SJCRH30 (cell line): ENCODE measurements around the gene ABCD3. TPM values are rescaled to one million over a fixed set of nuclear protein-coding genes. Genes with fewer than 3 reads are reported as not detected.

ENCODE experiments used
- total RNA-seq: library from RNA; depleted of rRNA; stranded (reverse); fragments of >200 nt; shearing (Covaris generic); gene quantifications from 2 replicates; pipeline ENCODE4 v1.2.3, GENCODE V29; 2014; rRNA removed

Gene ABCD3
- total RNA-seq, 1 experiment from 2014 or later = 53.4 TPM

Other genes starting within 250 kb of the ABCD3 start
- 15.5 and 18.4 TPM in 2 replicates for gene ARHGAP29, start 180.8 kb upstream of the ABCD3 start, total RNA-seq
- 13.2 and 13.8 TPM in 2 replicates for gene F3, start 123.4 kb downstream of the ABCD3 start, total RNA-seq